ENCODE measurements around the gene LUC7L3.
"Not testable (repeated sequence)": the region's sequence is repeated elsewhere in the genome, so short reads cannot be mapped to it uniquely, and the experiment has no call there.

LUC7L3 gene

GRCh38 chr17:50715471-50715870 is 3.9 kb upstream of the LUC7L3 start:
- TF ChIP-seq, protein P1, sequence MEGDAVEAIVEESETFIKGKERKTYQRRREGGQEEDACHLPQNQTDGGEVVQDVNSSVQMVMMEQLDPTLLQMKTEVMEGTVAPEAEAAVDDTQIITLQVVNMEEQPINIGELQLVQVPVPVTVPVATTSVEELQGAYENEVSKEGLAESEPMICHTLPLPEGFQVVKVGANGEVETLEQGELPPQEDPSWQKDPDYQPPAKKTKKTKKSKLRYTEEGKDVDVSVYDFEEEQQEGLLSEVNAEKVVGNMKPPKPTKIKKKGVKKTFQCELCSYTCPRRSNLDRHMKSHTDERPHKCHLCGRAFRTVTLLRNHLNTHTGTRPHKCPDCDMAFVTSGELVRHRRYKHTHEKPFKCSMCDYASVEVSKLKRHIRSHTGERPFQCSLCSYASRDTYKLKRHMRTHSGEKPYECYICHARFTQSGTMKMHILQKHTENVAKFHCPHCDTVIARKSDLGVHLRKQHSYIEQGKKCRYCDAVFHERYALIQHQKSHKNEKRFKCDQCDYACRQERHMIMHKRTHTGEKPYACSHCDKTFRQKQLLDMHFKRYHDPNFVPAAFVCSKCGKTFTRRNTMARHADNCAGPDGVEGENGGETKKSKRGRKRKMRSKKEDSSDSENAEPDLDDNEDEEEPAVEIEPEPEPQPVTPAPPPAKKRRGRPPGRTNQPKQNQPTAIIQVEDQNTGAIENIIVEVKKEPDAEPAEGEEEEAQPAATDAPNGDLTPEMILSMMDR (conservative IDR thresholded peaks at IDR 0.05; ENCODE audit: low read depth, low read length): no peak
- DNase-seq (ENCODE audit: low read depth): no peak
- H3K4me3 ChIP-seq (ENCODE audit: low read length): no peak overlapping the region

- TF ChIP-seq, protein P1 (conservative IDR thresholded peaks at IDR 0.05; ENCODE audit: low read depth, low read length): no peak
- H3K4me3 ChIP-seq (ENCODE audit: low read length): peak overlapping the region; percentile 96
- DNase-seq (ENCODE audit: low read depth): no peak
Observed at GRCh38 chr17:50719924-50720794, 756 bp downstream of the LUC7L3 start.

DNA sequence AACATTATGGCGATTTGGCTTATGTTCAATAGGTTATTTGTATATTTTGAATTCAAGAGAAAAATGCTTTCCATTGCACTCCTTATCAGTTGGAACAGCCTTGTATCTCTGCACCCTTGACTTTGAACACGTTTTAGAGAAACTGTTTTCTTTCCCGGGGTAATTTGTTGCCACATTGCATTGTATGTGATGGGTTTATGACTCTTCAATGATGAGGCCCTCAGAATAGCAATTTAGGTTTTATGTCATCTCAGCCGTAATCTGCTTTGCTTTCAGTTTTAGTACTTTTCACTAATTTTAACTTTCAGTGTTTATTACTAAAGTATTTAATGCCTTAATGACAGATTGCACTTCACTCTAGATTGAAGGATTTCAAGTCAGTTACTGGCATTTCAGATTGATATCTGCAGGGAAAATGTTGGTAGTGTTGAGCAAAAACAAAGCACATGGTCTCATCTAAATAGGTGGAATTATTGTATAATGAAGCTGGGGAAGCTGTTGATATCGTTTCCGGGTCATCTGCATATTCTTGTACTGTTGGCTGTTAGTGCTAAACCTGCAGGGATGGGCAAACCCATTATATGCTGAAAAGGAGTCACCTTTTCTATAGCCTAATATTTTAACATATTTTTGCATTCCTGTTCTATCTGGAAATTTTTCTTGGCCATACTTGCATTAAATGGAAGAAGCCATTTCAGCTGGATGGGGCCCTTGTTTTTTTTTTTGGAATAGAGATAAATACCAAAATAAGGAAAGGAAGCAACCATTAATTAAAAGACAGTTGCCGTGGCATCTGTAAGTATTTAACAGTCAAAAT is 2.0 kb downstream of the LUC7L3 start:
- H3K4me3 ChIP-seq (ENCODE audit: low read length): peak overlapping the region; percentile 96
- TF ChIP-seq, protein P1 (conservative IDR thresholded peaks at IDR 0.05; ENCODE audit: low read depth, low read length): no peak
- DNase-seq (ENCODE audit: low read depth): no peak

- no peak for DNase-seq (ENCODE audit: low read depth)
- TF ChIP-seq, protein P1 (conservative IDR thresholded peaks at IDR 0.05; ENCODE audit: low read depth, low read length): no peak
- no peak overlapping the region for H3K4me3 ChIP-seq (ENCODE audit: low read length)
Observed at GRCh38 chr17:50722746-50723145, 3.3 kb downstream of the LUC7L3 start.

DNA sequence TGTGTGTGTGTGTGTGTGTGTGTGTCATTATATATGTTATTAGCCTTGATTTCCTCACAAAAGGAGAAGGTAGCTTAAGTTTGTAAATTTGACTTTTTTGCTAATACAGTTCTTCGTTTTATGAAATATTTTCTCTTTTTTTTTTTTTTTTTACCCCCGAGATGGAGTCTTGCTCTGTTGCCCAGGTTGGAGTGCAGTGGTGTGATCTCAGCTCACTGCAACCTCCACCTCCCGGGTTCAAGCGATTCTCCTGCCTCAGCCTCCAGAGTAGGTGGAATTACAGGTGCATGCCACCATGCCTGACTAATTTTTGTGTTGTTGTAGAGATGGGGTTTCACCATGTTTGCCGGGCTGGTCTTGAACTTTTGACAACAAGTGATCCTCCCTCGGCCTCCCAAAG is 5.2 kb downstream of the LUC7L3 start:
- not testable (repeated sequence) for H3K4me3 ChIP-seq (ENCODE audit: low read length); DNase-seq (ENCODE audit: low read depth)

GRCh38 chr17:50725769-50726655 is 6.6 kb downstream of the LUC7L3 start:
- no peak overlapping the region for H3K4me3 ChIP-seq (ENCODE audit: low read length)
- no peak for DNase-seq (ENCODE audit: low read depth)
- TF ChIP-seq, protein P1 (conservative IDR thresholded peaks at IDR 0.05; ENCODE audit: low read depth, low read length): no peak

DNA sequence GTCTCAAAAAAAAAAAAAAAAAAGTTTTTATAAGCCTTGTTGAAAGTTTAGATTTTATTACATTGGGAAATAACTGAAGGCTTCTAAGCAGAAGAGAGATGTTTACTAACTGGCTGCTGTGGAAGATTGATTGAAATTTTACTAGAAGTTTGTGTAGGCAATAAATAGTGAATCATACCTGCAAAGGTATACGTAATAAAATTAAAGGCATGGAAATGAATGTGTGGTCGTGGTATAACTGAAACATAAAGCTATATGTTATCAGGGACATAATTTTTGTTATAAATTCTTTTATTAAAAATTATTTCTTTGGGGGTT is 8.7 kb downstream of the LUC7L3 start:
- DNase-seq (ENCODE audit: low read depth): no peak
- no peak overlapping the region for H3K4me3 ChIP-seq (ENCODE audit: low read length)
- TF ChIP-seq, protein P1 (conservative IDR thresholded peaks at IDR 0.05; ENCODE audit: low read depth, low read length): no peak

All from retinal pigment epithelial cell (primary cell).